ENCODE measurements around the gene CLEC16A. TPM values are rescaled to one million over a fixed set of nuclear protein-coding genes. Genes with fewer than 3 reads are reported as not detected.
A peak's percentile ranks its signal among the peaks of the same experiment; 100 is the strongest.

The CLEC16A gene
- total RNA-seq, 2 donors from 2014 or later, result 31.1 to 32.0 TPM

DNA sequence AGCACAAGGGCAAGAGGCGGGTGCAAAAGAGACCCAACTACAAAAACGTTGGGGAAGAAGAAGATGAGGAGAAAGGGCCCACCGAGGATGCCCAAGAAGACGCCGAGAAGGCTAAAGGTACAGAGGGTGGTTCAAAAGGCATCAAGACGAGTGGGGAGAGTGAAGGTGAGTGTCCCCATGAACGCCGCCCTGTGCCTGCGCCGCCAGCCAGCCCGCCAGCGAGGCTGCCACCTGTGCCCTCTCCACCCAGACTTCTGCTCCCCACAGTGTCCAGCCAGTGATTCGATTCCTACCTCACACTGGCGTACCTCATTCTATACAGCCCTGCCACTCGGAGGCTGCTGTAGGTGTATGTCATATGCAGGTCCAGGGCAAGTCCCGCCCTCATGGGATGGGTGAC lies 58.8 kb downstream of the CLEC16A start:
- H3K9me3 ChIP-seq (ENCODE audit: control insufficient read depth, low read length, poor library complexity, severe bottlenecking), result no peaks in the 10 kb centered on the region
- no peak for ATAC-seq
- Mint-ChIP-seq H3K4me3 (no peak overlapping the region), H3K27ac (no peak overlapping the region), H3K27me3 (no peaks in the 10 kb centered on the region), H3K4me1 (peaks cover 5% of the 10 kb centered on the region), H3K36me3 (ENCODE audit: low read depth) (peaks cover 7% of the 10 kb centered on the region)
- no peak for DNase-seq

DNA sequence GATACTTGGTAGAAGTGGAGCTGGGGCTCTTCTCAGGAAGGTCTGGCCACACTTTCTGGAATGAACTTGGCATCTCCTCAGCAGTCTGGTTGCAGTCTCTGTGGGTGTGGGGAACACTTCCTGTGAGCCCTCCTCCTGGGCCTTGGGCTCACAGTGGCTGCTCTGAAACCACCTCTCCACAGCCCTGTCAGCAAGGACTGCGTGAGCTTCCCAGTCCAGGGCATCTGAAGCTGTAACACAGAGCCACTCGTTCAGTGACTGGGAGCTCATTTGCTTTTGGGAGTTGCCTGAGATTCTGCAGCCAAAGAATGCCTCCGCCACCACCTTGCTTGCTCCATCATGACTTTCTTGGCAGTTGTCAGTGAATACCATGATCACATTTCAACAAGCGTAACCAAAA lies 60.0 kb downstream of the CLEC16A start:
- Mint-ChIP-seq H3K27me3 (no peaks in the 10 kb centered on the region), H3K4me3 (no peak overlapping the region), H3K36me3 (ENCODE audit: low read depth) (peaks cover 7% of the 10 kb centered on the region), H3K4me1 (peaks cover 9% of the 10 kb centered on the region), H3K27ac (peak overlapping the region; percentile 56)
- H3K9me3 ChIP-seq (ENCODE audit: control insufficient read depth, low read length, poor library complexity, severe bottlenecking), result no peaks in the 10 kb centered on the region
- ATAC-seq (no peak), DNase-seq (no peak)

DNA sequence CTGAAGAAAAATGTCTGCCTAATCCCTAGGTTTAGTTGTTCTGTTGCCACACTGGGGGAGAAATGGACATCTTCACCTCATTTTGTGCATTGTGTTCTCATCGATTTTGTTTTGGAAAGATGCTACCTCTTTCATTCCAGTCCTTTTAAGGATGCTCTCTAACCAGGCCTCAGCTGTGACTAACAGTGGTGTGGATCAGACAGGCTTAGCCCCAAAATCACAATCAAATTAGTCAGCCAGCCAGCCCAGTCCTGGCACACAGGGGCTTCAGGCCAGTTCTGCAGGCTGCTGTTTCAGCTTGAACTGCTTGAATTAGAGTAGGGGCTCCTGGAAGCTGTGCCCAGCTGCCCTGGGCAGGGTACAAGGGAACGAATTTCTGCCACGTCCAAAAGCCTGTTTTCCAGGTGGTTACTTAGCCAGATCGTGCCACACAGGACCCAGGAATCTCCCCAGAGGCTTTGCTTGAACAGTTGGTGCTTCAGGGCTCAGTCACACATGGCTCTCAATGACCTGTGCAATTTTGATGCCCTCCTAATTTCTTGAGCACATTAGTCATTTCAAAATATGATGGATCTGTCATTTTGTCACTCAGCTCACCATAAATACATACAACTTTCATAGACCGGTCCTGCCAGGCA lies 60.7 kb downstream of the CLEC16A start:
- H3K4me3 Mint-ChIP-seq, result no peak overlapping the region
- ATAC-seq (no peak), DNase-seq (no peak)
- peak overlapping the region; percentile 56 for H3K27ac Mint-ChIP-seq
- H3K9me3 ChIP-seq (ENCODE audit: control insufficient read depth, low read length, poor library complexity, severe bottlenecking), result no peaks in the 10 kb centered on the region
- no peaks in the 10 kb centered on the region for H3K27me3 Mint-ChIP-seq
- H3K36me3 Mint-ChIP-seq (ENCODE audit: low read depth), result peaks cover 7% of the 10 kb centered on the region
- peaks cover 9% of the 10 kb centered on the region for H3K4me1 Mint-ChIP-seq

DNA sequence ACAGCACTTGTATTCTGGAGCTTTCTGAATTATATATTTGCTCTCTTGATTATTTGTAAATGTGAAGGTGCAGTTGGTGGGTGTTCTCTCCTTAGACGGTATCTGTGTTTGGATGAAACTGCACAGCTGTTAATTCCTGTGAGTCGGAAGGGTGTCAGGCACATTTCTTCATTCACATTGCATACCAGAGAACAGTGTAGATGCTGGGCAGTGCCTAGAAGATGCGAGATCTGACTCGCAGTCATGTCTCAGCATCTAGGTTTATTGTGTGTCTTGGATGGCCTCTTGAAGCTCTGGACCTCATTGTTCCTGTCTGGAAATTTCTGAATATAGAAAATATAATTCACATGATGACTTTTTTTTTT lies 61.2 kb downstream of the CLEC16A start:
- H3K9me3 ChIP-seq (ENCODE audit: control insufficient read depth, low read length, poor library complexity, severe bottlenecking), result no peaks in the 10 kb centered on the region
- Mint-ChIP-seq H3K27ac (no peak overlapping the region), H3K36me3 (ENCODE audit: low read depth) (peaks cover 7% of the 10 kb centered on the region), H3K4me1 (peaks cover 9% of the 10 kb centered on the region), H3K27me3 (no peaks in the 10 kb centered on the region), H3K4me3 (no peak overlapping the region)
- DNase-seq (no peak), ATAC-seq (no peak)

DNA sequence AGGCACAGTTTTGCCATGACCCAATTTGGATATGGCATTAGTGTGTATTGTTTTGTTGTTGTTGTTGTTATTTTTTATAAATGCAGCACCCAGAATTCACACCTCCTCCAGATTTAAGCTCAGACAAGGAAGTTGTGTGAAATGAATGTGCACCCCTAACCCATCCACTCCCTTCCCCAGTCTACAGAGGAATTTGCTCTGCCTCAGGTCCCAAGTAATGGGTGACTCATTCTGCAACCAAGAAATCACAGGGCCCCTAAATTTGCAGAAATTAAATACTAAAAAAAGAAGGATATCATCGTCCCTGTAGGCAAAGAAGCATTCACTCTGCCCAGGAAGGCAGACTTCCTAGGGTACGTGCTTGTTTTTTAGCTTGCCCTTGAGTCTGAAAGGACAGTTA lies 62.3 kb downstream of the CLEC16A start:
- H3K36me3 Mint-ChIP-seq (ENCODE audit: low read depth), result peaks cover 14% of the 10 kb centered on the region

DNA sequence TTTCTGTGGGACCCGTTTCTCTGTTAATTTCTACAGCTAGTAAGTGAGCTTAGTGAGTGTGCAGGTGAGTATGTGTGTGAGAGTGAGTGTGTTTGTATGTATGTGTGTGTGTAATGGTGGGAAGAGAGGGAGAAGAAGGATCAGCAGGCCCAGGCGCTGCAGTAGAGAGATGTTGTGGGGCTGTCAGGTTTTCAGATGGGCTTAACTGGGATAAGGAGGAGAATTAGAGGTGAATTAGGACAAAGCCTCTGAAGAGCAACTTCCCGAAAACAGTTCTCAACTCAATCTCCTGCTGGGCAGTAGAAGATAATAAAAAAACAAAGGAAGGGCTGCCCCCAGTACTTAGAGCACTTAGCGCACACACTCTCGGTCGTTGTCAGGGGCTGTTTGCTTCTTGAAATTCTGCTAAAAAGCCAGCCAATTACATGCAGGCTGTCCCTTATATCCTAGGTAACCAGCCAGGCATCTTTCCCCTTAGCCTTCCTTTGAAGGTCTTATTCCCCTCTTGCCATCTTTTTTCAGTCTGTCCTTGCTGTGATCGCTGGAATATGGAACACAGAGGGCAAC lies 63.4 kb downstream of the CLEC16A start:
- no peaks in the 10 kb centered on the region for H3K27me3 Mint-ChIP-seq
- peaks cover 16% of the 10 kb centered on the region for H3K36me3 Mint-ChIP-seq (ENCODE audit: low read depth)
- ATAC-seq, result no peak
- no peaks in the 10 kb centered on the region for H3K9me3 ChIP-seq (ENCODE audit: control insufficient read depth, low read length, poor library complexity, severe bottlenecking)
- H3K4me1 Mint-ChIP-seq, result peaks cover 15% of the 10 kb centered on the region
- H3K4me3 Mint-ChIP-seq, result no peak overlapping the region
- no peak for DNase-seq
- peak overlapping the region; percentile 68 for H3K27ac Mint-ChIP-seq

More for the DNA sequence above, 62.3 kb downstream of the CLEC16A start:
- DNase-seq, result no peak
- no peak for ATAC-seq
- peak overlapping the region; percentile 68 for H3K27ac Mint-ChIP-seq
- peaks cover 15% of the 10 kb centered on the region for H3K4me1 Mint-ChIP-seq
- H3K27me3 Mint-ChIP-seq, result no peaks in the 10 kb centered on the region
- no peak overlapping the region for H3K4me3 Mint-ChIP-seq
- H3K9me3 ChIP-seq (ENCODE audit: control insufficient read depth, low read length, poor library complexity, severe bottlenecking), result no peaks in the 10 kb centered on the region

DNA sequence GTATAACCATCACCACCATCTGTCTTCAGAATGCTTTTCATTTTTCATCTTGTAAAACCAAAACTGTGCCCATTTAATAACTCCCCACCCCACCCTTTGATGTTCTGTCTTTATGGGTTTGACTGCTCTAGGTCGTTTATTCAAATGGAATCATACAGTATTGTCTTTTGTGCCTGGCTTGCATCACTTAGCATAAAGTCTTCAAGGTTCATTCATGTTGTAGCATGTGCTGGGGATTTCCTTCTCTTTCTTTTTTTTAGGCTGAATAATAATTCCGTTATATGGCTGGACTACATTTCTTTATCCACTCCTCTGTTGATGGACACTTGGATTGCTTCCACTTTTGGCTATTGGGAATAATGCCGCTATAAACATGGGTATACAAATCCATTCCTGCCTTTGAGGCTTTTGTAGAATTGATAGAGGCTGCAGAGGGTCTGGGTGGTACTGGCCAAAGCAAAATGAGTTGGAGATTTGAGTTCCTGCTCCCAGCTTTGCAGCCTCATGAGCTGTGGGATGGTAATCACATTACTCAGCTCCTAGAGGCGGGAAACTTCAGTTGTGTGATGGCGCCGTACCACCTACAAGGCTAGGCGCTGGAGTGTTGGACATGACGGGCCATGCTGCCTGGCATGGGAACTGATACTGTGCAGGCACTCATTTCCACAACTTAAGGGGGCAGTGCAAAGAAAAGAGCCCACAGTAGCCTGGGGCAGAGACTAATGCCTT lies 64.8 kb downstream of the CLEC16A start:
- Mint-ChIP-seq H3K36me3 (ENCODE audit: low read depth) (peaks cover 14% of the 10 kb centered on the region), H3K4me3 (no peak overlapping the region), H3K27me3 (no peaks in the 10 kb centered on the region), H3K27ac (no peak overlapping the region), H3K4me1 (peaks cover 15% of the 10 kb centered on the region)
- ATAC-seq (no peak), DNase-seq (no peak)
- H3K9me3 ChIP-seq (ENCODE audit: control insufficient read depth, low read length, poor library complexity, severe bottlenecking), result no peaks in the 10 kb centered on the region

DNA sequence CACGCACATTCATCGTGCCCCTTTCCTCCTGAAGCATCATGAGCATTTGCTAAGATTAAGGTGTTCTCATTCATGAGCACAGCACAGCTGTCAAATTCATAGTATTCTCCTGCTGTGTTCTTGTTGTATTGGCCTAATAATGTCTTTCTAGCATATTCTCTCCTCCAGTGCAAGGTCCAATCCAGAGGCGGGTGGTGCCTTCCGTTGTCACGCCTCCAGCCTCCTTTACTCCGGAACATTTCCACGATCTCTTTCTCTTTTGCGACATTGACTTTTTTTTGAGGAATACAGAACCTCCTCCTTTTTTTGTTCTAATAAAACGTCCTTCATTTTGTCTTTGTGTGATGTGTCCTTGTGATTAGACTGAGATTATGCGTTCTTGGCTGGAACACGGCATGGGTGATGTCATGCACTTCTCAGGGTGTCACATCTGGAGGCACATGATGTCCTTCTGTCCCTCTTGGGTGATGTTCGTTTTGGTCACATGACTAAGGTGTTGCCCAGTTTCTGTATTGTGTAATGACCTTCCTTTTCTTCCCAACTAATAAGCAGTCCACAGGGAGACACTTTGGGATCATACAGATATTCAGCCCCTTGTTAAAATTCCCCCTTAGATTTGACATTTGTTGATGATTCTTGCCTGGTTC lies 66.3 kb downstream of the CLEC16A start:
- Mint-ChIP-seq H3K4me1 (peaks cover 13% of the 10 kb centered on the region), H3K27me3 (no peaks in the 10 kb centered on the region), H3K36me3 (ENCODE audit: low read depth) (peaks cover 14% of the 10 kb centered on the region), H3K27ac (peak overlapping the region; percentile 49), H3K4me3 (no peak overlapping the region)
- no peaks in the 10 kb centered on the region for H3K9me3 ChIP-seq (ENCODE audit: control insufficient read depth, low read length, poor library complexity, severe bottlenecking)
- DNase-seq (no peak), ATAC-seq (no peak)

DNA sequence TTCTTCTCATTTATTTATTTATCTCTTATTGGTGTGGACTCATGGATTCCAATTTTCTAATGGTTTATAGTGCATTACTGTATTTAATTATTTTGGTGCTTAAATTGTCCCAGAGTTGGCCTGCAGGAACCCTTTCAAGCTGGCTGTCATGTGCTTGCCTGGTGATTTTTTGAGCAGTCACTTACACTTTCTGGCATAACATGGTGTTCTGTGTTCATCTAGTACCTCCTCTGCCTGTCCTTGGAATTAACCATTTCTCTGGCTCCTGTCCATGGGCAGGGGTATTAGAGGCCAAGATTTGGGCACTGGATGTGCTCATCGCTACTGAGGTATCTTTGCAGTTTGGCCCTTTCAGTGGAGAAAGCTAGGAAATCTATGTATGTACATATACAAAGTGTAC lies 67.0 kb downstream of the CLEC16A start:
- ATAC-seq (no peak), DNase-seq (no peak)
- Mint-ChIP-seq H3K27ac (peak overlapping the region; percentile 49), H3K4me1 (peaks cover 13% of the 10 kb centered on the region), H3K36me3 (ENCODE audit: low read depth) (peaks cover 14% of the 10 kb centered on the region), H3K4me3 (no peak overlapping the region), H3K27me3 (no peaks in the 10 kb centered on the region)
- H3K9me3 ChIP-seq (ENCODE audit: control insufficient read depth, low read length, poor library complexity, severe bottlenecking), result no peaks in the 10 kb centered on the region

DNA sequence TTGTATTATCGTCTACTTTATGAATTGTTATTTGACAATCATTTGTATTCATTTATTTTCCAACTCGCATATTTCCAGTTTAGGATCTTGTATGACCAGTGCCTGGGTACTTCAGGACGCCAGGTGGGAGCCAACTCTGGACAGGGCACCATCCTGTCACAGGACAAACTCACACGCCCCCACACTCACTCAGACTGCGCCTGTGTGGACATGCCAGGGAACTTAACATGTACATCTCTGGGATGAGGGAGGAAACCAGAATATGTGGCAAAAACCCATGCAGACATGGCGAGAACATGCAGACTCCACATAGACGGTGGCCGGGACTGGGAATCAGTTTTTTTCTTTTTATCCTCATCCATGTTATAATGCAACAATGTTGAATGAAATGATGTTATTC lies 68.5 kb downstream of the CLEC16A start:
- Mint-ChIP-seq H3K4me3 (no peak overlapping the region), H3K36me3 (ENCODE audit: low read depth) (peaks cover 11% of the 10 kb centered on the region), H3K4me1 (peaks cover 12% of the 10 kb centered on the region), H3K27ac (no peak overlapping the region), H3K27me3 (no peaks in the 10 kb centered on the region)
- H3K9me3 ChIP-seq (ENCODE audit: control insufficient read depth, low read length, poor library complexity, severe bottlenecking), result no peaks in the 10 kb centered on the region
- DNase-seq (no peak), ATAC-seq (no peak)

DNA sequence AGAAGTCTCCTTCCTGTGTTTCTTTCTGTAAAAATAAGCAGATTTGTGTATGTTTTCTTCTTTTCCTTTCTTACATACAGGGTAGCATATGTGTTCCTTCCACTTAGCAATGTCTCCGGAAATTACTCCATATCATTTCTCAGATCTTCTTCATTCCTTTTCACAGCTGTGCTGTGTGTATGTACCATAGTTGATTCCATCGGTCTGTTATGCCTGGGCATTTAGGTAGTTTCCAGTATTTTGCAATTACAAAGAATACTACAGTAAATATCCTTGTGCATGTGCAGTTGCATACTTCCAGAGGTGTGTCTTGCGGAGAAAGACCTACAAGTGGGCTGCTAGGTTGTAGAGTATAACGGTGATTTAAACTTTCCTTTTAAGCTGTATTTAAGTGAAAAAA lies 69.8 kb downstream of the CLEC16A start:
- no peaks in the 10 kb centered on the region for H3K27me3 Mint-ChIP-seq
- H3K4me3 Mint-ChIP-seq, result no peak overlapping the region
- ATAC-seq, result no peak
- peaks cover 12% of the 10 kb centered on the region for H3K4me1 Mint-ChIP-seq
- DNase-seq, result no peak
- no peak overlapping the region for H3K27ac Mint-ChIP-seq
- peaks cover 8% of the 10 kb centered on the region for H3K36me3 Mint-ChIP-seq (ENCODE audit: low read depth)
- H3K9me3 ChIP-seq (ENCODE audit: control insufficient read depth, low read length, poor library complexity, severe bottlenecking), result no peaks in the 10 kb centered on the region

DNA sequence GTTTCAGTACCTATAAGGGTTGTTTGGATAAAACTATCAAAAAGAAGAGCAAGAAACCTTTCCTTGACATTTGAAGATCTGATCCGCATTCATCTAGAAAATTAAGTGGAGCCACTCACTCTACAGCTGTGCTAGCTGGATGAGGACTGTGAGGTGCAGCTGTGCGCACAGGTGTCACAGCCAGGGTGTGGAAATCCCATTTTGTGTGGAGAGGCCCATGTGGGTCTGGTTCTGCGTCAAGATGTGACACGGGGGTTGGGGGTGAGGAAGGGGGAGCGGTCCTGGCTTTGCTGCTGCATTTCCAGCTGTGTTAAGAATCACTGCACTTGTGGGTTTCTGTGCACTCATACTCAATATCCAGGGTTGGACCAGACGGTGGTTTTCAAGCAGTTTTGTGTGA lies 70.7 kb downstream of the CLEC16A start:
- ATAC-seq (no peak), DNase-seq (no peak)
- H3K4me3 Mint-ChIP-seq, result no peak overlapping the region
- no peaks in the 10 kb centered on the region for H3K27me3 Mint-ChIP-seq
- no peaks in the 10 kb centered on the region for H3K9me3 ChIP-seq (ENCODE audit: control insufficient read depth, low read length, poor library complexity, severe bottlenecking)
- no peak overlapping the region for H3K27ac Mint-ChIP-seq
- peaks cover 8% of the 10 kb centered on the region for H3K36me3 Mint-ChIP-seq (ENCODE audit: low read depth)
- peaks cover 11% of the 10 kb centered on the region for H3K4me1 Mint-ChIP-seq

DNA sequence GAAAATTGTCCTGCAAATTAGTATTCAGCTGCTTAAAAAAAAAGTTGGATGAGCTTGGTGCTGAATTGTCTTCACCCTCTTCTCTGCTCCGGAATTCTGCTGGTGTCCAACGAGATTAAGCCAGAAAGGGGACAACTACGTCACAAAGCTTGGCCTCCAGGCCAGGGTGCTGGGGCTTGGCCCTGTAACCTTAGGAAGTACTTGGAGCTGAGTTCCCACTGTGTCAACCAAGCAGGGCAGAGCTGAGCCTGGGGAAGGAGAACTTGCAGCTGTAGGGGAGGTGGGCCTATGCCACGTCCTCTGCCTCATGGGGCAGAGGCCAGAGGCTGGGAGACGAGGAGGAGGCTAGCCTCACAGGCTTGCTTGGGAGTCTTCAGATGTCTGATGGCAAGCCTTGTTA lies 71.2 kb downstream of the CLEC16A start:
- ATAC-seq, result no peak
- no peak overlapping the region for H3K27ac Mint-ChIP-seq
- H3K27me3 Mint-ChIP-seq, result no peaks in the 10 kb centered on the region
- peaks cover 11% of the 10 kb centered on the region for H3K4me1 Mint-ChIP-seq
- H3K4me3 Mint-ChIP-seq, result no peak overlapping the region
- H3K36me3 Mint-ChIP-seq (ENCODE audit: low read depth), result peaks cover 10% of the 10 kb centered on the region
- no peak for DNase-seq
- no peaks in the 10 kb centered on the region for H3K9me3 ChIP-seq (ENCODE audit: control insufficient read depth, low read length, poor library complexity, severe bottlenecking)

Data from T-helper 17 cell (primary cell).